ENCODE measurements around the gene HCFC1R1.
"Not testable (repeated sequence)": the region's sequence is repeated elsewhere in the genome, so short reads cannot be mapped to it uniquely, and the experiment has no call there.

HCFC1R1 gene

DNA sequence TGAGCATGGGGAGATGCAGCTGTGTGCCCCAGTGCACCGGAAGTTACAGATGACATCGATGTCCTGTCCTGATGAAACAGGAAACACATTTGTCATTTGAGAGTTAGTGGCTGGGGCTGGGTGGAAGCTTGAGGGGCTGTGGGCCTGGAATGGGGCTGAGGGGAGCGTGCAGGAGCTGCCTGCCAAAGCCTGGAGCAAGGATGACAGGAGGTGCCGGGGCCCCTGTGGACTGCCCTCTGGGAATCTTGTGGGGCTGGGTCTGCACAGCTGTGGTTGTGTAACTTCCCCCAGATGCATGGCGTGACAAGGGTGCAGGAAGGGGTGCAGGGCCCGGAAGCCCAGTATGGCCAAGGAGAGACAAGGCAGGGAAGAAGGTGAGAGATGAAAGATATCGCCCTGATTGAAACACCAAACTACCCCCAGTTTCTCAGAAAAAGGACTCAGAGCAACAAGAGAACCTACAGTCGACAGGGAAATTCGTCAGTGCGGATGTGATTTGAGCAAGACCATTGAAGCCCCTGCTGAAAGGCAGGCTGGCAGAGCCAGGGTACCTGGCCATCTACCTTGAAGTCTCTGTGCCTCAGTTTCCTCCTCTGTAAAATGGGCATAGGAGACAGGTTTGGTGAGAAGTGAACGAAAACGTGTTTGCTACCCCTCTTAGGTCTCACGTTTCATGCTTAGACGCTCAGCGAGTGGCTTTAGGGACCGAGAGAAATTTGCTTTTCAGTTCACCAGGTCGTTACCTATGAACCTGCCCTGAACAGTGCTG, 31.4 kb upstream of the HCFC1R1 start:
- no peak overlapping the region for H3K4me3 ChIP-seq (ENCODE audit: low read length)

GRCh38 chr16:3053330-3053710, 29.6 kb upstream of the HCFC1R1 start:
- H3K4me1 ChIP-seq (ENCODE audit: low read length); H3K4me2 ChIP-seq (ENCODE audit: low read depth, low read length); H3K36me3 ChIP-seq (replicated peaks; ENCODE audit: insufficient read depth, low read length); H3K79me2 ChIP-seq (ENCODE audit: low read length); H3K9me3 ChIP-seq (replicated peaks; ENCODE audit: insufficient read depth, low read length); H2AFZ ChIP-seq (ENCODE audit: low read length); H3K9me2 ChIP-seq (replicated peaks; ENCODE audit: insufficient read depth, low read length); H3K9ac ChIP-seq (ENCODE audit: low read length); H3F3A ChIP-seq (ENCODE audit: insufficient read depth, low read length); H4K20me1 ChIP-seq (ENCODE audit: insufficient read depth, low read length); H3K4me3 ChIP-seq (ENCODE audit: low read length); DNase-seq; H3K27ac ChIP-seq (ENCODE audit: low read length): not testable (repeated sequence)
- H3K27me3 ChIP-seq (replicated peaks; ENCODE audit: insufficient read depth, low read length): peaks cover 68% of the 10 kb centered on the region

More for the DNA sequence above, 31.4 kb upstream of the HCFC1R1 start:
- Histone ChIP-seq H3K4me2 (ENCODE audit: low read depth, low read length) (no peak overlapping the region), H3F3A (ENCODE audit: insufficient read depth, low read length) (no peaks in the 10 kb centered on the region), H3K4me1 (ENCODE audit: low read length) (peaks cover 3% of the 10 kb centered on the region; the same call in 1 of the 2 replicates), H3K9ac (ENCODE audit: low read length) (no peak overlapping the region), H3K9me3 (replicated peaks; ENCODE audit: insufficient read depth, low read length) (no peaks in the 10 kb centered on the region), H3K36me3 (replicated peaks; ENCODE audit: insufficient read depth, low read length) (no peaks in the 10 kb centered on the region), H3K27ac (ENCODE audit: low read length) (no peak overlapping the region), H3K27me3 (replicated peaks; ENCODE audit: insufficient read depth, low read length) (peaks cover 55% of the 10 kb centered on the region), H4K20me1 (ENCODE audit: insufficient read depth, low read length) (no peaks in the 10 kb centered on the region), H3K9me2 (replicated peaks; ENCODE audit: insufficient read depth, low read length) (no peaks in the 10 kb centered on the region), H3K79me2 (ENCODE audit: low read length) (no peaks in the 10 kb centered on the region), H2AFZ (ENCODE audit: low read length) (no peak overlapping the region)
- TF ChIP-seq EZH2 (optimal IDR thresholded peaks at IDR 0.05; ENCODE audit: low read depth, low read length): no peak
- TF ChIP-seq EZH2phosphoT487 (IDR thresholded peaks at IDR 0.05; ENCODE audit: low read length): no peak
- TF ChIP-seq CTCF (IDR thresholded peaks at IDR 0.05; ENCODE audit: low read length): no peak
- DNase-seq: no peak

DNA sequence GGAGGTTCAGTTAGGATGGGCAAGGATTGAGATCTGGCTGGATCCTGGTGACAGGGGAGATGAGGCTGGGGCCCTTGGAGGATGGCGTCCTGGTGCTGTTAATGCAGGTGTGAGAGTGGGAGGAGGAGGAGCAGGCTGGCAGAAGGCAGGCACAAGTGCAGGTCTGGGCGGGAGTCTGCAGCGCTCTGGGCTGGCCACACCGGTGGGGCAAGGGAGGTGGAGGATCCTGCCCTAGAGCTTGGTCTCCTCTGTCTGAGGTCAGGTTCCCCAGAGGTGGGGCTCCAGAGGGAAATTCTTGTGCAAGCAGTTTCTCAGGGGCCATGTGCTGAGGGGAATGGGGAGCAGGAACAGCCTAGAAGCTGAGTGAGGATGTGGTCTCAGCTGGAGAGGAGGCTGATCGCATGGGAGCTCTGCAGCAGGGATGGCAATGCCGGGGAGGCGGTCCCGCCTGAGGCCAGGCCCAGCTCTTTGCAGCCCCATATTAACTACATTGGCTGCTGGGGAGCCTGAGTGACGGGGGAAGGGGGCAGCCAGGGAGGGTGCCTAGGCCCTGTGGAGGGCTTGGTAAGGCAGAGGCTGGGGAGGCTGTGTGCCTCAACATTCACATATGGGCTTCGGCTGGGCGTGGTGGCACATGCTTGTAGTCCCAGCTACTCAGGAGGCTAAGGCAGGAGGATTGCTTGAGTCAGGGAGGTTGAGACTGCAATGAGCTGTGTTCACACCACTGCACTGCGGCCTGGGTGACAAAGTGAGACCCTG, 29.0 kb upstream of the HCFC1R1 start:
- H3K36me3 ChIP-seq (replicated peaks; ENCODE audit: insufficient read depth, low read length); H3F3A ChIP-seq (ENCODE audit: insufficient read depth, low read length); H3K9me2 ChIP-seq (replicated peaks; ENCODE audit: insufficient read depth, low read length); H3K9me3 ChIP-seq (replicated peaks; ENCODE audit: insufficient read depth, low read length); H3K4me2 ChIP-seq (ENCODE audit: low read depth, low read length); H3K27ac ChIP-seq (ENCODE audit: low read length); H3K79me2 ChIP-seq (ENCODE audit: low read length); H3K9ac ChIP-seq (ENCODE audit: low read length); H4K20me1 ChIP-seq (ENCODE audit: insufficient read depth, low read length); DNase-seq; H3K4me1 ChIP-seq (ENCODE audit: low read length); H3K4me3 ChIP-seq (ENCODE audit: low read length); H2AFZ ChIP-seq (ENCODE audit: low read length): not testable (repeated sequence)
- peaks cover 68% of the 10 kb centered on the region for H3K27me3 ChIP-seq (replicated peaks; ENCODE audit: insufficient read depth, low read length)

GRCh38 chr16:3051494-3051893, 27.8 kb upstream of the HCFC1R1 start:
- Histone ChIP-seq H2AFZ (ENCODE audit: low read length) (no peak overlapping the region), H3K79me2 (ENCODE audit: low read length) (no peaks in the 10 kb centered on the region), H3K4me1 (ENCODE audit: low read length) (no peaks in the 10 kb centered on the region), H3K9ac (ENCODE audit: low read length) (no peak overlapping the region), H4K20me1 (ENCODE audit: insufficient read depth, low read length) (no peaks in the 10 kb centered on the region), H3F3A (ENCODE audit: insufficient read depth, low read length) (no peaks in the 10 kb centered on the region), H3K36me3 (replicated peaks; ENCODE audit: insufficient read depth, low read length) (no peaks in the 10 kb centered on the region), H3K9me3 (replicated peaks; ENCODE audit: insufficient read depth, low read length) (no peaks in the 10 kb centered on the region), H3K4me3 (ENCODE audit: low read length) (no peak overlapping the region), H3K27ac (ENCODE audit: low read length) (no peak overlapping the region), H3K4me2 (ENCODE audit: low read depth, low read length) (no peak overlapping the region), H3K9me2 (replicated peaks; ENCODE audit: insufficient read depth, low read length) (no peaks in the 10 kb centered on the region), H3K27me3 (replicated peaks; ENCODE audit: insufficient read depth, low read length) (peaks cover 69% of the 10 kb centered on the region)
- TF ChIP-seq EZH2 (optimal IDR thresholded peaks at IDR 0.05; ENCODE audit: low read depth, low read length) (no peak), EZH2phosphoT487 (IDR thresholded peaks at IDR 0.05; ENCODE audit: low read length) (no peak), CTCF (IDR thresholded peaks at IDR 0.05; ENCODE audit: low read length) (no peak)
- DNase-seq: no peak
